ENCODE data around the gene NUP155. TPM values are rescaled to one million over a fixed set of nuclear protein-coding genes. Genes with fewer than 3 reads are reported as not detected.
"Not testable (repeated sequence)": the region's sequence is repeated elsewhere in the genome, so short reads cannot be mapped to it uniquely, and the experiment has no call there.

Gene NUP155
- polyA plus RNA-seq, 2 of the 4 experiments (the other 2 are of a cell fraction) = 14.4 to 38.8 TPM

GRCh38 chr5:37370864-37371726 lies at the start of gene NUP155 (continued):
- TF ChIP-seq USF2 (IDR thresholded peaks at IDR 0.05) (no peak), HOXA7 (CRISPR knock-in tag; IDR thresholded peaks at IDR 0.05) (no peak), FOXS1 (CRISPR knock-in tag; IDR thresholded peaks at IDR 0.05) (no peak)

GRCh38 chr5:37417347-37417746 lies 46.4 kb upstream of the NUP155 start:
- ATAC-seq (no peak), DNase-seq (ENCODE audit: low read depth in 1 of 2, low spot score in 1 of 2) (no peak), FAIRE-seq (no peak)
- ChIA-PET POLR2A (no interaction called here), CTCF (interaction anchor here (1.1 kb wide), 1 partner anchor 776 kb away, joined by 3 read pairs; no protein-coding TSS in a partner anchor)
- Histone ChIP-seq H3K9me3 (no peaks in the 10 kb centered on the region), H3K4me1 (no peaks in the 10 kb centered on the region), H3K4me2 (no peak overlapping the region), H3K4me3 (no peak overlapping the region), H3K27ac (no peak overlapping the region)
- no peak for TF ChIP-seq GATA3 (IDR thresholded peaks at IDR 0.05; ENCODE audit: borderline replicate concordance)
- no peak for TF ChIP-seq ESRRA (IDR thresholded peaks at IDR 0.05; ENCODE audit: borderline replicate concordance, low read length)
- TF ChIP-seq RARB (CRISPR knock-in tag; IDR thresholded peaks at IDR 0.05) = no peak
- no peak for TF ChIP-seq NR3C1 (IDR thresholded peaks at IDR 0.05)
- TF ChIP-seq ATOH8 (CRISPR knock-in tag; IDR thresholded peaks at IDR 0.05; ENCODE audit: low read depth) = no peak
- TF ChIP-seq RAD21 (conservative IDR thresholded peaks at IDR 0.05 in 1 of 2, IDR thresholded peaks at IDR 0.05 in 1 of 2) = no peak
- TF ChIP-seq TP53 (CRISPR knock-in tag; IDR thresholded peaks at IDR 0.05) = no peak
- no peak for TF ChIP-seq CHD2 (IDR thresholded peaks at IDR 0.05; ENCODE audit: low read length, partially characterized antibody)
- WGBS (ENCODE audit: missing lambda C conversion rate) = 76% methylated on average over 9 of the region's 9 CpGs

- H3K4me2 ChIP-seq; POLR2A ChIA-PET; H3K4me3 ChIP-seq; H3K9me3 ChIP-seq; H3K27ac ChIP-seq; FAIRE-seq; DNase-seq (ENCODE audit: low read depth in 1 of 2, low spot score in 1 of 2); CTCF ChIA-PET; ATAC-seq; H3K4me1 ChIP-seq: not testable (repeated sequence)
- no CpG with 5 or more reads among the region's 33 CpGs for WGBS (ENCODE audit: missing lambda C conversion rate)
Measured at GRCh38 chr5:37415456-37415855, 44.5 kb upstream of the NUP155 start.

GRCh38 chr5:37412515-37412914 lies 41.6 kb upstream of the NUP155 start:
- ChIA-PET CTCF (interaction anchor here (0.6 to 3.2 kb wide), 31 partner anchors 10 to 807 kb away, joined by 3 to 46 read pairs (median 4); no protein-coding TSS in a partner anchor), POLR2A (interaction anchor here (0.6 to 1.0 kb wide), 2 partner anchors 445 to 514 kb away, joined by 3 to 9 read pairs; no protein-coding TSS in a partner anchor)
- 76% methylated on average over 3 of the region's 3 CpGs for WGBS (ENCODE audit: missing lambda C conversion rate)
- Histone ChIP-seq H3K27ac (no peak overlapping the region), H3K4me2 (no peak overlapping the region), H3K4me3 (no peak overlapping the region), H3K9me3 (no peaks in the 10 kb centered on the region), H3K4me1 (no peaks in the 10 kb centered on the region)
- FAIRE-seq = no peak
- ATAC-seq = peak; percentile 38 to 39; a peak in 3 of 6 replicates
- peak in 1 of 2 experiments; percentile 7 for DNase-seq (ENCODE audit: low read depth in 1 of 2, low spot score in 1 of 2)
- TF ChIP-seq PBX3 (IDR thresholded peaks at IDR 0.05) (no peak), CHD4 (IDR thresholded peaks at IDR 0.05; ENCODE audit: borderline replicate concordance) (no peak), MAZ (IDR thresholded peaks at IDR 0.05; ENCODE audit: borderline replicate concordance, low read depth, low read length) (no peak), GATA3 (IDR thresholded peaks at IDR 0.05; ENCODE audit: borderline replicate concordance) (no peak), MAFK (IDR thresholded peaks at IDR 0.05; ENCODE audit: partially characterized antibody) (no peak), USF2 (IDR thresholded peaks at IDR 0.05) (no peak)

All from A549 (cell line).